Fibroblast of lung (primary cell): ENCODE data around the gene ADAMTSL1.

Source experiments
- EZH2 ChIP-seq: IDR thresholded peaks from 2 replicates; pipeline ENCODE4 v1.5.1; 2012; ENCODE audit warnings: low read length, control low read depth, mild to moderate bottlenecking; ENCODE audit errors: missing control alignments
- TF ChIP-seq, protein P1 (sequence below), 2 donors: IDR thresholded peaks in 1 of 2; conservative IDR thresholded peaks in 1 of 2; 1 replicate in 1 of 2; 2 replicates in 1 of 2; pipeline ENCODE4 v1.5.1; 2011 to 2012; ENCODE audit warnings: low read length in 2 of 2, control low read depth in 1 of 2, inconsistent platforms in 1 of 2, low read depth in 1 of 2, mild to moderate bottlenecking in 1 of 2

DNA sequence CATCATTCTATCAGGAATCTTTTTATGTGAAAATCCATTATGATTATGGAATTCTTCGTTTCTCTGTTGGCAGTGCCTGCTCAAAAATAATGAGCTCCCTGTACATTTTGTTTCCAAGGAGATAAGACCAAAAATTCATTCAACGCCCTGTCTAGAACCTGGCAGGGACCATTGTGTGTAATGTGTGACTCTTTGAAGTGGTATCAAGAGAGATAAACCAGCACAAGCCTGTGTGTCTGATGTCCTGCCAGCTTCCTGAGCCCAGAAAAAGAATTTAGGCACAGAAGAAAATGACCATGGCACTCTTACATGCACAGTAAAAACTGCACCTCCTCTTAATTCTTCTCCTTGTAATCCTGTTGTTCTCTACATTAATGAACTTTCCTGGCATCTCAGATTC lies 381.7 kb downstream of the ADAMTSL1 start:
- TF ChIP-seq, protein P1, sequence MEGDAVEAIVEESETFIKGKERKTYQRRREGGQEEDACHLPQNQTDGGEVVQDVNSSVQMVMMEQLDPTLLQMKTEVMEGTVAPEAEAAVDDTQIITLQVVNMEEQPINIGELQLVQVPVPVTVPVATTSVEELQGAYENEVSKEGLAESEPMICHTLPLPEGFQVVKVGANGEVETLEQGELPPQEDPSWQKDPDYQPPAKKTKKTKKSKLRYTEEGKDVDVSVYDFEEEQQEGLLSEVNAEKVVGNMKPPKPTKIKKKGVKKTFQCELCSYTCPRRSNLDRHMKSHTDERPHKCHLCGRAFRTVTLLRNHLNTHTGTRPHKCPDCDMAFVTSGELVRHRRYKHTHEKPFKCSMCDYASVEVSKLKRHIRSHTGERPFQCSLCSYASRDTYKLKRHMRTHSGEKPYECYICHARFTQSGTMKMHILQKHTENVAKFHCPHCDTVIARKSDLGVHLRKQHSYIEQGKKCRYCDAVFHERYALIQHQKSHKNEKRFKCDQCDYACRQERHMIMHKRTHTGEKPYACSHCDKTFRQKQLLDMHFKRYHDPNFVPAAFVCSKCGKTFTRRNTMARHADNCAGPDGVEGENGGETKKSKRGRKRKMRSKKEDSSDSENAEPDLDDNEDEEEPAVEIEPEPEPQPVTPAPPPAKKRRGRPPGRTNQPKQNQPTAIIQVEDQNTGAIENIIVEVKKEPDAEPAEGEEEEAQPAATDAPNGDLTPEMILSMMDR (conservative IDR thresholded peaks at IDR 0.05 in 1 of 2, IDR thresholded peaks at IDR 0.05 in 1 of 2; ENCODE audit: low read depth in 1 of 2, low read length in 2 of 2) = no peak
- TF ChIP-seq EZH2 = no peak
